GM21723 (cell line): ENCODE measurements around the gene CHSY1.

Experiments used
- ATAC-seq: cut with Tn5 transposase; IDR thresholded peaks from one replicate; pipeline ENCODE4 v1.9.1; 2021; ENCODE audit warnings: mild to moderate bottlenecking, moderate library complexity; ENCODE audit not compliant: unreplicated experiment

The CHSY1 gene

DNA sequence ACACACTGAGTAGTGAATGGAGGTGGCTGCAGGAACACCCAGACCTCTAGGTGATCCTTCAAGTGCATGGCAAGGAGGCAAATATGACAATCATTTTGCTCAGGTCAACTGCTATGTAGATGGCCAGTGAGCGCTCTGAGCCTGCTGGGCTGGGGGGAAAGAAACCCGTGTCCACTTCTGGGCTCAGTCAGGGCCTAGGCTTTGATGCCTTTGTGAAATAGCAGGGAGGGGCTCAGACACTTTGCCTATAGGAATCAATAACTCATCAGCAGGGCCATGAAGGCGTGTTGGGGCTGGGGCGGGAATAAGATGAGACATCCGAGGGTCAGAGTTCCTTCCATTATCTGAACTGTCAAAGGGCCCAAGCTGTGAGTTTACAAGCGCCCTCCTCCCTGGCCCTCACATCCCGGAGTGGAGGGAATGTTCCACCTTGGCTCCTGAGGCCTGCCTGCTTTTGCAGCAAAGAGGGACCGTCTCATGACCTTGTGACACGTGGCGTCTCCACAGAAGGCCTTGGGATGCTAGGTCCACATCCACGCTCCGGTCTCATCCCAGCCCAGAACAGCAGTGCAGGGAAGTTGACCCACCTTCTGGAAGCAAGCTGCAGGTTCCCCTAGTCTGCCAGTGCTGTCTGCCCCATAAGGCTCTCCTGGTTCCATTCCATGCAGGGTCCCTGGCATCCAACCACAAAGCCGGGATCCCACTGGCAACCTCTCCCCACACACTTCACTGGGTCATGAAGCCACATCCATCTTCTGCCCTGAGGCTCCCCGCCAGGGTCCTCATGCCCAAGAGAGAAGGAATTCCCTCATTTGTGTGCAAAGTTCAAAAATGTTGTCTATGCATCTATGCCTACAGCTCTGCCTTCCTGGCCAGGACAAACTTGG lies 78.4 kb downstream of the CHSY1 start:
- ATAC-seq = no peak

DNA sequence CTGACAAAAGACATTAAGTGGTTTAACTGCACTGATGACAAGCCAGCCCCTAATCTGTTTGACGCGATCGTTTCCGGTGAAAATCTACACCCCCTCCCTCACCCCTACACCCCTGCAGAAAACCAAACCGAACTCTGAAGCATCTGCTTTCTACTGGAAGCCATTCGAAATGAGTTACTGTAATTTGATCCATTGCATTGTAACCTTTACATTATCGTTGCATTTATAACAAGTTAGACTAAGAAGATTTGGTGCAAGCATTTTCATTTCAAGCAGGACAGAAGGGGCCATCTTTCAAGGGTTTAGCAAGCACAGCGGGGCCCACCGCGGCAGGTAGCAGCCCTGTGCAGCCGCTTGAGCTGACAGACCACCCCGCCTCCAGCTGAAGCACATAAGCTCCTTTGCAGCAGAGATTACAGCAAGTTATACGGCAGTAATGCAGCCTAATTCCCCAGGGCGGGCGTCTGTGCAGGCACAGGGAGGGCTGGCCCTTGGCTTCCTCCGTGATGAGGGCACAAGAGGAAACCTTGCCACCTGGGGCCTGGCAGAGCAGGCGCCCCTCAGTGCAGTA lies 79.3 kb downstream of the CHSY1 start:
- no peak for ATAC-seq

- no peak for ATAC-seq
These were observed 79.9 kb downstream of the CHSY1 start for GRCh38 chr15:101171954-101172353.

- no peak for ATAC-seq
These were observed 81.1 kb downstream of the CHSY1 start for GRCh38 chr15:101170568-101171350.

DNA sequence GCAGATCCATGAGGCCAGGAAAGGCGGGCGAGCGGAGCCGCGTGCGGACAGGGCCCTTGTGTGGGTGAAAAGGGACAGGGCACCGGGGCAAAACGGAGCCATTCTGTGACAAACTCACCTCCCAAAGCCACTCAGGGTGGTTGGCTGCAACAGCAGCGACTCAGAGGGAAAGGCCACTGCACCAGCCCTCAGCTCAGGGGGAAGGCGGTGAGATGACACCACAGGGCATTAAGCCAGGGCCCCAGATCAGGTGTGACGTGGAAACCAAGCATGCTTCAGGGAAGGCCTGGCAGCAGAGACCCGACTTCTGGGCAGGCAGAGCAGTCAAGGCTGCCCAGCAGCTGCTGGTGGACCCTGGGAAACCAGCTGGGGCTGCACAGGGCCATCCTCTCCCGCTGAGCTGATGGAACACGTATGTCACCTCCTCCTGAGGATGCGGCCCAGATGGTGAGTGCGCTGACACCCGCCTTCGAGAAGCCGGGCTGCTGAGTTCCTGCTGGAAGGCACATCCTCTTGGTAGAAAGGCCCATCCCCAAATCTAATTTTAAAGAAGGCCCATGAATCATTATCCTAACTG lies 82.3 kb downstream of the CHSY1 start:
- no peak for ATAC-seq

DNA sequence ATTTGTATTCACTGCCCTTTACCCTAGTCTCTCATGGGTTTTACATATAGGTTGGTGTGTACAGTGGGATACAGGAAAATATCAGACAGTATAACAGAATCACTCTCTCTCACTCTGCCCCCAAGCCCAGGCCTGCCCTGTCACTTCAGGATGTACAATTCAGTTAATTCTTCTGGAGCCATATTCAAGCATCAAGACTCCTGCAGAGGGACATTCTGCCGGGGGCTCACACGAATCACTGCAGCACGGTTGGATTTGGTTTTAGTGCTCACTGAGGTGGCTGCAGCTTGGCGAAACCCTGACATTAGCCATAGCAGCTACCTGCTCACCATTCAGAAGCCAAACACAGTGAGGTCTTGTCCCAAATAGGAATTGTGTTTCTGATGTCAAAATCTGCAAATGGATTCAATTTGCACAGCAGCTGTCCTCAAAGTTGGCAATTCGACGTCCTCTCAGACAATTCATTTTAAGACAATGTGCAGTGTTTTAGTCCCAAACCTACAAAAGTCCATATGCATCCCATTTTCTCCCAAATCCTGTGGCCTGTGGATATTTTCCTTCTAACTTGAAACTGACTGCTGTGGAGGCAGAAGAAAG lies 82.9 kb downstream of the CHSY1 start:
- ATAC-seq = no peak

DNA sequence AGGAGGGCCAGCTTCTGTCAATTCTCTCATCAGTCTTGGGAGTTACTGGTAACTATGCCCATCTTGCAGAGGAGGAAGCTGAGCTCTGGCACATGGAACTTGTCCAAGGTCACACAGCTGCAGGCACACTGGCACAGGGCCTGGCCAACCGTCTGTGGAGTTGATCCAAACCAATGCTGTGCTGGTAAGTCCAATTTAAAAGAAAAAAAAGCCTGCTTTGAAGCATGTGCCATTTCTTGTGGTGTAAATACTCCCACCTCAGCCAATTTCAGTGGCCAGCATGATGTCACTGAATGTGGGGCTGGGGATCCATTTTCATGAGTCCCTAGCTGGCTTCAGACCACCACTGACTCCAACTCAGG lies 83.4 kb downstream of the CHSY1 start:
- ATAC-seq = no peak

DNA sequence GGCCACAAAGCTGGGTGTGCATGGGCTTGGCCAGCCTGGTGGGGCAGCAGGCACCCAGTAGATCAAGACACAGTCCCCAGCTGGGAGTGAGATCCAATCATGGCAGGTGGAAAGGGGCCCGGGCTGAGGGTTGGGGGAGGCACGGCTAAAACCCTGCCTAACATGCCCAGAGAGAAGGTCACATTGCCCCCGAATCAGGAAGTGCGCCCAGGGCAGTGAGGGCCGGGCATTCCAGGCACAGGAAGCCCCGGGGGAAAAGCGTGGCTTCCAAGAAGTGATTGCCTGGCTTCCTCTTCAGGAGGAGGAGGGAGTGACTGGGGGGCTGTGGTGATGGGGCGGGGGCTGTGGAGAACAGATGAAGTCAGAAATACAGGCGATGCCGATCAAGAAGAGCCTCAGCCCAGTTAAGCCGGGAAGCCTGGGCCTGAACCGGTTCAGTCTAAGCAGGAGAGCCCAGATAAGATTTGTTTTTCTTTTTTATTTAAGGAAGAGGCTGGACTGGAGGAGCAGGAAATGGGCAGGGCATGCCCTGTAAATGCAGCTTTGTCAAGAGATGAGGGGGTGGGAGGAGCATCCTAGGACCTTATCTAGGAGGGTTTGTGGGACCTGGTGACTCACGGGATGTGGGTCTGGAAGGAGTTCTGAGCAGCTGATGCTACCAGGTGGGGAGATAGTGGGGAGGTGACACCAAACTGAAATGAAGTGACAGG lies 83.9 kb downstream of the CHSY1 start:
- peak; percentile 50 for ATAC-seq

GRCh38 chr15:101167411-101167752 lies 84.5 kb downstream of the CHSY1 start:
- ATAC-seq = no peak

- no peak for ATAC-seq
These were observed 85.9 kb downstream of the CHSY1 start for GRCh38 chr15:101165905-101166471.

GRCh38 chr15:101162701-101163483 lies 89.0 kb downstream of the CHSY1 start:
- no peak for ATAC-seq

- no peak for ATAC-seq
These were observed 90.2 kb downstream of the CHSY1 start for GRCh38 chr15:101161656-101162055.

- no peak for ATAC-seq
These were observed 91.7 kb downstream of the CHSY1 start for GRCh38 chr15:101159936-101160815.

DNA sequence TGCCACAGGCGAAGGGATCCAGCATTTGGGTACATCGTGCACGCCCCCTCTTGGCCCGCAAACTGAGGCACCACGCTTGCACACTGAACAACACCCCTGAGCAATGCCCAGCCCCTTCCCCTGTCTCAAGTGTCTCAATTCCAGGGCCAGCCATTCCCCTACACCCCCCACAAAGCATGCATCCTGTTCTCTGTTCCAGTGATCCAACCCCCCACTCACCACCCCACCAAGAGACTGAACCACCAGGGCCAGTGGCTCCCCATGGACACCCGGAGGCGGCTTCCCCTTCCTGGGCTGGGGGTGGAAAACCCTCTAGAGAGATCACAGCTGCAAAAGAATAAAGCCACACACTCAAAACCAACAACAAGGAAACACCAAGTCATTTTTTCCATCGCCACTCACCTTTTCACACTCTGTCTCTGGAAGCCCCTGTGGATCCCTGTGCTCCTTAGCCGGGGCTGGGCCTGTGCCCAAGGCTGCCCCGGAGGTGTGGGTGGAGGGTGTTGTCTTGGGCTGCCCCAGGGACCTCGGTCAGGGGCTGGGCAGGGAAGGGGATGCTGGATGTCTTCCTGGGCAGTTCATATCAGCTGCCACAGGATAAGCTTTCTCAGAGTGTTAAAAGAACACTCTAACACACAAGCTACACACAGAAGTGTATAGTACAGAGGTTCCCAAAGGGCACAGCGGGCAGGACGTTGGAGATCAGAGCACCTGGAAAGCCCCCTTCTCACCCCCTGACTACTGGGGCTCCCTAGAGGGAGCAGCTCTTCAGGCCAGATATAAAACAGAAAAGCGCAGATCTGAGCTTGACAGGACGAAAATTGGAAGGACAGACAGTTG lies 92.5 kb downstream of the CHSY1 start:
- no peak for ATAC-seq

- ATAC-seq = no peak
These were observed 93.4 kb downstream of the CHSY1 start for GRCh38 chr15:101158166-101159095.

- ATAC-seq = no peak
These were observed 94.1 kb downstream of the CHSY1 start for GRCh38 chr15:101157721-101158120.
